Measurements from ENCODE around the gene NRG3.

Gene NRG3

GRCh38 chr10:81961451-81962184, 86.6 kb downstream of the NRG3 start:
- Histone ChIP-seq H3K9me3 (ENCODE audit: control insufficient read depth, insufficient read depth, low read length) (no peaks in the 10 kb centered on the region), H3K4me2 (ENCODE audit: low read length) (no peak overlapping the region), H3K9me2 (replicated peaks; ENCODE audit: control insufficient read depth, low read length) (no peaks in the 10 kb centered on the region), H3K27me3 (ENCODE audit: control insufficient read depth, low read length) (no peaks in the 10 kb centered on the region), H3K36me3 (ENCODE audit: control insufficient read depth, low read length) (no peaks in the 10 kb centered on the region), H3F3A (ENCODE audit: control insufficient read depth, insufficient read depth) (no peaks in the 10 kb centered on the region), H4K20me1 (ENCODE audit: control insufficient read depth, insufficient read depth, low read depth, low read length) (no peaks in the 10 kb centered on the region), H3K4me1 (ENCODE audit: control insufficient read depth, low read length) (no peaks in the 10 kb centered on the region), H3K79me2 (ENCODE audit: control insufficient read depth, low read length) (no peaks in the 10 kb centered on the region), H3K4me3 (ENCODE audit: low read length) (no peak overlapping the region), H3K27ac (ENCODE audit: low read depth, low read length) (no peak overlapping the region)
- no peak for TF ChIP-seq CTCF (IDR thresholded peaks at IDR 0.05; ENCODE audit: low read depth, low read length, poor library complexity, severe bottlenecking)
- TF ChIP-seq EZH2phosphoT487 (IDR thresholded peaks at IDR 0.05; ENCODE audit: borderline replicate concordance, low read length): no peak

GRCh38 chr10:81963606-81964005, 88.6 kb downstream of the NRG3 start:
- H4K20me1 ChIP-seq (ENCODE audit: control insufficient read depth, insufficient read depth, low read depth, low read length): no peaks in the 10 kb centered on the region
- TF ChIP-seq EZH2phosphoT487 (IDR thresholded peaks at IDR 0.05; ENCODE audit: borderline replicate concordance, low read length): no peak
- no peaks in the 10 kb centered on the region for H3K27me3 ChIP-seq (ENCODE audit: control insufficient read depth, low read length)

GRCh38 chr10:81967716-81968115, 92.7 kb downstream of the NRG3 start:
- no peaks in the 10 kb centered on the region for H3K9me2 ChIP-seq (replicated peaks; ENCODE audit: control insufficient read depth, low read length)
- no peaks in the 10 kb centered on the region for H3K36me3 ChIP-seq (ENCODE audit: control insufficient read depth, low read length)
- H4K20me1 ChIP-seq (ENCODE audit: control insufficient read depth, insufficient read depth, low read depth, low read length): no peaks in the 10 kb centered on the region
- no peak overlapping the region for H3K27ac ChIP-seq (ENCODE audit: low read depth, low read length)
- H3K27me3 ChIP-seq (ENCODE audit: control insufficient read depth, low read length): no peaks in the 10 kb centered on the region
- no peaks in the 10 kb centered on the region for H3K4me1 ChIP-seq (ENCODE audit: control insufficient read depth, low read length)
- H3K9me3 ChIP-seq (ENCODE audit: control insufficient read depth, insufficient read depth, low read length): no peaks in the 10 kb centered on the region
- H3K4me2 ChIP-seq (ENCODE audit: low read length): no peak overlapping the region
- H3F3A ChIP-seq (ENCODE audit: control insufficient read depth, insufficient read depth): no peaks in the 10 kb centered on the region
- no peaks in the 10 kb centered on the region for H3K79me2 ChIP-seq (ENCODE audit: control insufficient read depth, low read length)
- TF ChIP-seq CTCF (IDR thresholded peaks at IDR 0.05; ENCODE audit: low read depth, low read length, poor library complexity, severe bottlenecking) (no peak), EZH2phosphoT487 (IDR thresholded peaks at IDR 0.05; ENCODE audit: borderline replicate concordance, low read length) (no peak)
- H3K4me3 ChIP-seq (ENCODE audit: low read length): no peak overlapping the region

More at GRCh38 chr10:81963606-81964005, 88.6 kb downstream of the NRG3 start:
- no peak overlapping the region for H3K4me2 ChIP-seq (ENCODE audit: low read length)
- H3K9me3 ChIP-seq (ENCODE audit: control insufficient read depth, insufficient read depth, low read length): no peaks in the 10 kb centered on the region
- no peaks in the 10 kb centered on the region for H3K9me2 ChIP-seq (replicated peaks; ENCODE audit: control insufficient read depth, low read length)
- no peaks in the 10 kb centered on the region for H3K36me3 ChIP-seq (ENCODE audit: control insufficient read depth, low read length)
- H3K79me2 ChIP-seq (ENCODE audit: control insufficient read depth, low read length): no peaks in the 10 kb centered on the region
- no peaks in the 10 kb centered on the region for H3K4me1 ChIP-seq (ENCODE audit: control insufficient read depth, low read length)
- H3F3A ChIP-seq (ENCODE audit: control insufficient read depth, insufficient read depth): no peaks in the 10 kb centered on the region
- no peak overlapping the region for H3K4me3 ChIP-seq (ENCODE audit: low read length)
- H3K27ac ChIP-seq (ENCODE audit: low read depth, low read length): no peak overlapping the region

DNA sequence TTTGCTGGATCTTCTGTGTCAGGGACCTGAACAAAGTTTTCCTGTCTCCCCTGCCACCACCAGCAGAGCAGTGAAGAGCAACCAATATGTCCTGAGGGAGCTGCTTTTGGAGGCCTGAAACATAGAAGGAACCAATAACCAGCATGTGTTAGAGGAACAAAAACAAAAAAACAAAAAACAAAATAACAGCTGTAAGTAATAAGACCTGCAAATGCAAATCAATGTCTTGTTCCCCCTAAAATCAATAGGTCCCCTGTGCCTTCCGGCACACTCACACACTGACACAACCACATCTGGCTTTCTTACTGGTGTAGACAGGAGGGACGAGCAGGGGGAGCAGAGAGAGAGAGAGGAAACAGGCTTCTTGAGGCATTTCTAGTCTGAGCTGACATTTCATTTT, 94.1 kb downstream of the NRG3 start:
- Histone ChIP-seq H3K9me2 (replicated peaks; ENCODE audit: control insufficient read depth, low read length) (no peaks in the 10 kb centered on the region), H3F3A (ENCODE audit: control insufficient read depth, insufficient read depth) (no peaks in the 10 kb centered on the region), H3K4me3 (ENCODE audit: low read length) (no peak overlapping the region), H4K20me1 (ENCODE audit: control insufficient read depth, insufficient read depth, low read depth, low read length) (no peaks in the 10 kb centered on the region), H3K79me2 (ENCODE audit: control insufficient read depth, low read length) (no peaks in the 10 kb centered on the region), H3K9me3 (ENCODE audit: control insufficient read depth, insufficient read depth, low read length) (no peaks in the 10 kb centered on the region; the same call in 1 of the 2 replicates), H3K27ac (ENCODE audit: low read depth, low read length) (no peak overlapping the region), H3K36me3 (ENCODE audit: control insufficient read depth, low read length) (no peaks in the 10 kb centered on the region), H3K4me1 (ENCODE audit: control insufficient read depth, low read length) (no peaks in the 10 kb centered on the region), H3K27me3 (ENCODE audit: control insufficient read depth, low read length) (no peaks in the 10 kb centered on the region), H3K4me2 (ENCODE audit: low read length) (no peak overlapping the region)
- TF ChIP-seq EZH2phosphoT487 (IDR thresholded peaks at IDR 0.05; ENCODE audit: borderline replicate concordance, low read length): no peak
- no peak for TF ChIP-seq CTCF (IDR thresholded peaks at IDR 0.05; ENCODE audit: low read depth, low read length, poor library complexity, severe bottlenecking)

Data from DOHH2 (cell line).